SHP77 (cell line): ENCODE measurements around the gene SESN1.
"Not testable (repeated sequence)": the region's sequence is repeated elsewhere in the genome, so short reads cannot be mapped to it uniquely, and the experiment has no call there.

Source experiments
- DNase-seq, 2 experiments: peaks; one replicate each; lab custom pipeline; 2025; lab: John Stamatoyannopoulos, UW

SESN1 gene

GRCh38 chr6:109000289-109000688 lies 94.4 kb downstream of the SESN1 start:
- DNase-seq = no peak

GRCh38 chr6:108999428-108999827 lies 95.2 kb downstream of the SESN1 start:
- no peak for DNase-seq

GRCh38 chr6:108998485-108998884 lies 96.2 kb downstream of the SESN1 start:
- DNase-seq = no peak

GRCh38 chr6:108996208-108996607 lies 98.4 kb downstream of the SESN1 start:
- DNase-seq = no peak

- no peak for DNase-seq
Measured at GRCh38 chr6:108995296-108995695, 99.3 kb downstream of the SESN1 start.

- DNase-seq = no peak
Measured at GRCh38 chr6:108993876-108994275, 100.8 kb downstream of the SESN1 start.

GRCh38 chr6:108989700-108990099 lies 104.9 kb downstream of the SESN1 start:
- DNase-seq = no peak

GRCh38 chr6:108988765-108989164 lies 105.9 kb downstream of the SESN1 start:
- DNase-seq = no peak

- no peak for DNase-seq
Measured at GRCh38 chr6:108988296-108988695, 106.3 kb downstream of the SESN1 start.

GRCh38 chr6:108987156-108987555 lies 107.5 kb downstream of the SESN1 start:
- no peak for DNase-seq

- DNase-seq = no peak
Measured at GRCh38 chr6:108985301-108985700, 109.3 kb downstream of the SESN1 start.

GRCh38 chr6:108983151-108983550 lies 111.5 kb downstream of the SESN1 start:
- no peak for DNase-seq

- no peak for DNase-seq
Measured at GRCh38 chr6:108982154-108983113, 112.2 kb downstream of the SESN1 start.

GRCh38 chr6:108978638-108979037 lies 116.0 kb downstream of the SESN1 start:
- DNase-seq = not testable (repeated sequence)

GRCh38 chr6:108974201-108974600 lies 120.4 kb downstream of the SESN1 start:
- DNase-seq = no peak

- DNase-seq = no peak
Measured at GRCh38 chr6:108969776-108970175, 124.9 kb downstream of the SESN1 start.

- DNase-seq = no peak
Measured at GRCh38 chr6:108968325-108969316, 126.0 kb downstream of the SESN1 start.

GRCh38 chr6:108966855-108967755 lies 127.5 kb downstream of the SESN1 start:
- peak; percentile 15 to 58 for DNase-seq

- no peak for DNase-seq
Measured at GRCh38 chr6:108966251-108966650, 128.4 kb downstream of the SESN1 start.

GRCh38 chr6:108961985-108962384 lies 132.7 kb downstream of the SESN1 start:
- no peak for DNase-seq

- no peak for DNase-seq
Measured at GRCh38 chr6:108961077-108961476, 133.6 kb downstream of the SESN1 start.
